HG03108 (cell line): ENCODE measurements around the gene GADL1.

ENCODE experiments used
- ATAC-seq: cut with Tn5 transposase; IDR thresholded peaks from one replicate; pipeline ENCODE4 v1.9.1; 2021; ENCODE audit warnings: moderate library complexity; ENCODE audit not compliant: unreplicated experiment

GADL1 gene, protein sequence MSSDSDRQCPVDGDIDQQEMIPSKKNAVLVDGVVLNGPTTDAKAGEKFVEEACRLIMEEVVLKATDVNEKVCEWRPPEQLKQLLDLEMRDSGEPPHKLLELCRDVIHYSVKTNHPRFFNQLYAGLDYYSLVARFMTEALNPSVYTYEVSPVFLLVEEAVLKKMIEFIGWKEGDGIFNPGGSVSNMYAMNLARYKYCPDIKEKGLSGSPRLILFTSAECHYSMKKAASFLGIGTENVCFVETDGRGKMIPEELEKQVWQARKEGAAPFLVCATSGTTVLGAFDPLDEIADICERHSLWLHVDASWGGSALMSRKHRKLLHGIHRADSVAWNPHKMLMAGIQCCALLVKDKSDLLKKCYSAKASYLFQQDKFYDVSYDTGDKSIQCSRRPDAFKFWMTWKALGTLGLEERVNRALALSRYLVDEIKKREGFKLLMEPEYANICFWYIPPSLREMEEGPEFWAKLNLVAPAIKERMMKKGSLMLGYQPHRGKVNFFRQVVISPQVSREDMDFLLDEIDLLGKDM

DNA sequence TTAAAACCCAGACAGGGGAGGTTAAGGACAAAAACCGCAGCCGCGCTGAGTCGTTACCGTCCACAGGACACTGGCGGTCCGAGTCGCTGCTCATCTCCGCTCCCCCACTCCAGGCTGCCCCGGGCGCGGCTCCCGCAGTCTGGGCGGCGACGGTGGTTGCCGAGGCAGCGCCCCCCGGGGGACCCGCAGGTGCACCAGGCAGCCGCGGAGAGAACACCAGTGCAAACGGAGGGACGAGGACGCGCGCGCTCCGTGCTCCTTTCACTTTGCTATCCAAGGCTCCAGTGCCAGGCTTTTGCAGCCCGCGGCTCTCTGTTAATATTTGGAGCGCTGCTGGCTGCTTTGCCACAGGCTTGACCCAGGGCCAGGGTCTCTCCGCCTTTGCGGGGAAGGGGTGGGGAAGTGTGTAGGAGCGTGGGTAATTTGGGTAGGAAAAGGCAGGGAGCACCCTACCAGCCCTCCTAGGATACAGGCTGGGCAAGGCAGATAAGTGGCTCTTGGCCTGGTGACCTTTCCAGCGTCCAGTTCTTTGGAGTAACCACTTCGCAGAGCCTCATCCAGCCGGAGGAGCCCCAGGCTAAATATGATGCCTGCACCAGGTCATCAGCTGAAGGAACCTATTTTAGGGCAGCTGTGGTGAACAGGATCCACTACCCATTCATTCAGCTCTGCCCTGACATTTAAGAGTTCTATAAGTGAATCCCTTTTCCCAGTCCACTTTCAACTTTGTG lies at the start of gene GADL1:
Gene GADL1 (minus strand): TSS at position 141 of the 731 bp plus-strand sequence. CDS start 47 bp downstream, at position 94.
- ATAC-seq, result no peak

DNA sequence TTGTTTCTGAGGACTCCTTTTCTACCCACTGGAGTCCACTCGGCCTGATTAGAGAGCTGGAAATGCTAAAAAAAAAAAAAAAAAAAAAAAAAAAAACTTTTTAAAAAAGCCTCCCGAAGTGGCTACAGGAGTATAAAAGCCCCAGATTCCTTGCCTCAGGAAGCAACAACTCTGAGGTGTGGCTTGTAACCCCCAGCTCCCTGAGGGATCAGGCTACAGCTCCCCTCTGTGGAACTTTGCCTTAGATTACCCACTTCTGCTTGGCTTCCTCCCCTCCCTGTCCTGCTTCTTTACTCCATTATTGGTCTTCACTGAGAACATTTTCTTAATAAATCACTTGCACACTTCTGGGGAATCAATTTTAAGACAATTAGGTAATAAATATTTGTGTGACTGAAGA lies 49.7 kb upstream of the GADL1 start:
- ATAC-seq, result no peak

DNA sequence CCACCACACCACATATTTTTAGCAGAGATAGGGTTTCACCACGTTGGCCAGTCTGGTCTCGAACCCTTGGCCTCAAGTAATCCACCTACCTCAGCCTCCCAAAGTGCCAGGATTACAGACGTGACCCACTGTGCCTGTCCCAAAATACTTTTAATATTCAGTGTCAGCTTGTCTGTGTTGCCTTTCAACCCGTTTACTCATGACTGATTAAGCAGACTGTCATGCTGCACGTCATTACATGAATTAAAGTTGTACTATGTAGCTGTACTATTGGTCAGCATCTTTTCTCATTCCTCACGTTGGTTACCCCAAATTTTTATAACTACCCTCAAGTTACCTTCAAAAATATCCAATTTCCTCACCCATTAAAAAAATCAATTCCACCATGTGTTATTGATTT lies 48.7 kb upstream of the GADL1 start:
- ATAC-seq, result no peak

DNA sequence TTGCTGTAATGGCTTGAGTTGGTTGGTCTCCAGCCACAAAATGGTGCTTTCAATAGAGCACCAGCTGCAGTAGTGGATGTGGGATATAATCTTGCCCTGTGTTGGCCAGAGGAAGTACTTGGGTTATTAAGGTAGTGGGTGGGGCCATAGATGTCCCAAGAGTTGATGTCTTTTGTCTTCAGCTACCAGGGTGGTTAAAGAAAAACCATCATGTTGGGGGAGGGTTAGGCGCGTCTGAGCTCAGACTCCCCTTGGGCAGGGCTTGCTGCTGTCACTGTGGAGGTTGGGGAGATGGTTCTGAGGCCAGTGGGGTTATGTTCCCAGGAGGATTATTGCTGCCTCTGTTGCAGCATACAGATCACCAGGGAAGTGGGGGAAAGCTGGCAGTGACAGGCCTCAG lies 46.9 kb upstream of the GADL1 start:
- no peak for ATAC-seq

DNA sequence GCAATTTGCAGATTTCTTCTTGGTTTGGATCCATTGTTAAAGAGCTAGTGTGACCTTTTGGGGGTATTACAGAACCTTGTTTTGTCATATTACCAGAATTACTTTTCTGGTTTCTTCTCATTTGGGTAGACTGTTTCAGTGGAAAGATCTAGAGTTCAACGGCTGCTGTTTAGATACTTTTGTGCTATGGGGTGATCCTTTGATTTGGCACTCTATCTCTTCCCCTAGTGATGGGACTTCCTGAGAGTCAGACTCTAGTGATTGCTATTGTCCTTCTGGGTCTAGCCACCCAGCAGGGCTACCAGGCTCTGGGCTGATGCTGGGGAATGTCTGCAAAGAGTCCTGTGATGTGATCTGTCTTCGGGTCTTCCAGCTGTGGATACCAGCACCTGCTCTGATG lies 46.3 kb upstream of the GADL1 start:
- no peak for ATAC-seq

DNA sequence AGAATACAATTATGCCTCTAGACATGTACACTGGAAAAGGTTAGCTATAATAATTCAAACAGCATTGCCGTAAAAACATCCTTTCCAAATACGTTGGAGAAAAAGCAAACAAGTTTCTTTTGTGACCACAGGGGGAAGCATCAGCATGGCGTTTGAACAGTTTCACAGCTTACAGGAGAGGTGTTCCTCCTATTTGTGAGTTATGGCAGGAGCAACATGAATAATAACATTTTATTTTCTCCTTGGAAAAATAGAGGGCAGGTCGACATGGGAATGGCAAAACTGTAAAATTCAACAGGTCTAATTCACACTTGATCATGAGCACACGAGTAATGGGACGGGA lies 39.7 kb upstream of the GADL1 start:
- ATAC-seq, result no peak

DNA sequence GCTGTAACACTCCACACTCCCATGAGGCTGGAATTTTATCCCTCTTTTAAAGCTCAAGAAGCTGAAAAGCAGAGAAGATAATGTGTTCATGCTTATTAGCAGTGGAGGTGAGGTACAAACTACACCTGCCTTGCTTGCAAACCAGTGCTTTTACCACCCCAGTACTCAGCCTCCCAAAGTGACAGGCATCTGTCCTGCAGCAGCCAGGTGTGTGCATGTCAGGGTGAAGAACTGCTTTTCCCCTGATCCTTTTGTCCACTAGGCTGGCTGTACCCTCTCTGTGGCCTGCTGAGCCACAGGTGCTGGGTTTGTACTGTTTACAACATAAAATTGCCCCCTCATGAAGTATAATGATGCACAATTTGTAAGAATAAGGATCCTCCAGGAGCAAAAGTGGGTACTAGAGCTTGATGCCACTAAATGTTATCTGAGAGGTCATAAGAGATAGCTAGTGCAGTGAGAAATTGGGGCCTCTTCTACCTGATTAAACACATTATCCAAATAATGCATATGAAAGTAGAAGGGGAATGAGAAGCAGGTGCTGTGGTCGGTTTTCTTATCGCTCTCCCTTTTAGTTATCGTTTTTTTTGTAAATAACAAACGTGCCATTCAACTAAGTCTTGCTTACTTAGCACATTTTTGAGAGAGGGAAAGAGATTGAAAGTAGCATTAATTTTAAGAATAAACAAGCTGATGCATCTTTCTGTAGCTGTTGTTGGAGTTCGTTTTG lies 39.2 kb upstream of the GADL1 start:
- ATAC-seq, result no peak

DNA sequence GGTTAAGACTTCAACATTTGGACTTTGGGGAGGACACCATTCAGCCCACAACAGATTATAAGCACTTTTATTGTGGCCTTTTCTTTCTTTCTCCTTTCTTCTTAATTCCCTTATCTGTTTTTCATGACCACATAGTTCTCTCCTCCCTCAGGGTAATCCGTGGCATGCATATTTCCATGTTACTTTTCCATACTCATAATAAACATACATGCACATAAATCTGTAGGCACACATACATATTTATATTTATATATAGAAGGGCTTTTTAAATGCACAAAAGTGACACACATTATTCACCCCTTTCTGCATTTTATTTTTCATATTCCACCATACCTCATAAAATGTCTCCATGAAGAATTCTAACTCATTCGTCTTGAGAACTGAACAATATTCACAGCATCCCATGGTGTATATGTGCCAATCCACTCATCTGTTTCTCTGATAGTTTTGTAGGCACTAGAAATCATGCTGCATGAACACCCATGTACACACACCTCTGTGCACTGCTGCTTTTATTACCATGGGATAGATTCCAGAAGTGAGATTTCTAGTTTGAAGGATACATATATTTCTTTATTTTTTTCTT lies 38.1 kb upstream of the GADL1 start:
- ATAC-seq, result no peak

DNA sequence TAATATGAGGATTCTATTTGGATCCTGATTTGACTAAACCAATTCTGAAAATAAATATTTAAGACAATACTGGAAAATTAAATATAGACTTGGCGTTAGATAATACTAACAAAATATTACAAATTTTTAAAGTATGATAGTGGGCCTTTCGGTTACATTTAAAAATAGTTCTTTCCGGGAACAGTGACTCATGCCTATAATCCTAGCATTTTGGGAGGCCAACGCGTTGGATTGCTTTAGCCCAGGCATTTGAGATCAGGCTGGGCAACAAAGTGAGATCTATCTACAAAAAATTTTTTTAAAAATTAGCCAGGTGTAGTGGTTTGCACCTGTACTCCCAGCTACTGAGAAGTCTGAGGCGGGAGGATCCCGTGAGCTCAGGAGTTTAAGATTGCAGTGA lies 30.3 kb upstream of the GADL1 start:
- ATAC-seq, result no peak

DNA sequence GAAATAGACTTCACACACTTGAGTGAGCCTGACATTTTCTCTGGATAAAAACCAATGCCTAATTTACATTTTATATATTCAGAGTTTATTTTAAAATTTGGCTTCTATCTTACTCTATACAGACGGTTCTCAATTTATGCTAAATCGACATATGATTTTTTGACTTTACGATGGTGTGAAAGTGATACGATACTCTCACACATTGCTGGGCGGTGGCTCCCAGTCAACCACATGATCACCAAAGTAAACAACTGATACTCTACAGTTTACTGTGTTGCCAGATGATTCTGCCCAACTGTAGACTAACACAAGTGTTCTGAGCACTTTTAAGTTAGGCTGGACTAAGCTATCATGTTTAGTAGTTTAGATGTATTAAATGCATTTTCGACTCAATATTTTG lies 25.1 kb upstream of the GADL1 start:
- ATAC-seq, result no peak

DNA sequence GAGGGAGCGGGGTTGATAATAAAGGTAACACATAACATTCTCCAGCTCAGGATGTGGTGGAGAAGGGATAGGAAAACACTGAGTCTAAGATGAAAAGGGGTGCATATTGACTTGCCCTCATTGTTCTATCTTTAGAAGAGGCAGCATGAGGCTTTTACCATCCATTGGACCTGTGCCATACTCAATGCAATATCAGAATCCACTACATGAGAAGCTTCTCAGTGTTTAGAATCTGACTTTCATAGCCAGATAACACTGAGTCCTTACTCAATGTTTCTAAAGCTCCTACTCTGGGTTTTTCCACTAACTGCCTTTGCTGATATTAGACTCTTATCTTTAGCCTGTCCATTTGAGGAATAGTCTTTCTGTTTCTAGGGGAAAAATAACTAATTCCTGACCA lies 24.3 kb upstream of the GADL1 start:
- no peak for ATAC-seq

DNA sequence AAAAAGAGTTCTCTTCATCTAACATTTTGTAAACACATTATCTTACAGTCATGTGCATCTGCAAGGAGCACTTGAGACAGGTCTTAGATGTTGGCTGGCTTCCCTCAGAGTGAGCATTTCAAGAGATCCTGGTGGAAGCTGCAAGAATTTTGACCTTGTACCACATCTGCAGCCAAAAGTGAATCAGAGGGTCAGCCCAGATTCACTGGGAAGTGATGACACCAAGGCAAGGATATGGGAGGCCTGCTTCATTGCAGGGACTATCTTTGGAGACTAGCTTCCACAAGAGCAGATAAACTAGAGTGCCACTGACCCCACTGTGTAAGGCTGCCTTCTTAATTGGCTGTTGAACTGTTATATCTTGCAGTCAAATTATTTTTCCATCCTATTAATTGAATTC lies 21.3 kb upstream of the GADL1 start:
- ATAC-seq, result no peak

DNA sequence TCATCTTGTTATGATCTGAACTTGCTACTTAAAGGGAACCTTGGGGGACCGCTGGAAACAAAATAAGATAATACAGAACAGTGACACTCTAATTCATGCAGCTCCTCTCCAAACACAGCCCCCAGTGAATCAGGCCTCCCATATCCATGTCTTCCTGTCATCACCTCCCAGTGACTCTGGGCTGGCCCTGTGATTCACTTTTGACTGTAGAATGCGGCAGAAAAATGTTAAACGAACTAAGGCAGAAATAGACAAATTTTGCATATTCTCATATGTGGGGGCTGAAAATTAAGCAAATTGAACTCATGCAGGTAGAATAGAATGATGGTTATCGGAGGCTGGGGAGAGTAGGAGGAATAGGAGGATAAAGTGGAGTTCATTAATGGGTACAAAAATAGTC lies 20.2 kb upstream of the GADL1 start:
- ATAC-seq, result no peak

DNA sequence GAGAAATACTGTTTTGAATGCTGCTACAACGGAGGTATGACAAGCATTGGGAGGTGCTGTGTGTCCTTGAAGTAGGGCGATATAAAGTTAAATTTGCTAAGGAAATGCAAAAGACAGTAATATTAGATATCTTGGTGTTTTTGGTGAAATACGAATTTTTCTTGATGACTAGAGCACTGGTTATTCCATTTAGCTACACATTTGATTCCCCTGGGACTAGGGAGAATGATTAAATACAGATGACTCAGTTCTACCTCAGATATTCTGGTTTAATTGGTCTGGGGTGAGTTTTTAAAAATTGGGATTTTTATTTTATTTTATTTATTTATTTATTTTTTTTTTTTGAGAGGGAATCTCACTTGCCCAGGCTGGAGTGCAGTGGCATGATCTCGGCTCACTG lies 18.7 kb upstream of the GADL1 start:
- ATAC-seq, result no peak

DNA sequence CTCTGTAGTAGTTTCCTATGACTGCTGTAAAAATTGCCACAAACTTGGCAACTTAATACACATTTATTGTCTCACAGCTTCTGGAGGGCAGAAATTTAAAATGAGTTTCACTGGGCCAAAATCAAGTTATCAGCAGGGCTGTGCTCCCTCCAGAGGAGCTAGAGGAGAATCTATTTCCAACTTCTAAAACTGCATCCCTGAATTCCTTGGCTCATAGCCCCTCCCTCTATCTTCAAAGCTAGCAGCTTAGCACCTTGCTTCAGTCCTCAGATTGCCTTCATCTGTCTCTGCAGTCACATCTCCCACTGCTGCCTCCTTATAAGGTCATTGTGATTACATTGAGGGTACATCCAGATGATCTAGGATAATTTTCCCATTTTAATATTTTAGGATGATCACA lies 17.8 kb upstream of the GADL1 start:
- ATAC-seq, result no peak

DNA sequence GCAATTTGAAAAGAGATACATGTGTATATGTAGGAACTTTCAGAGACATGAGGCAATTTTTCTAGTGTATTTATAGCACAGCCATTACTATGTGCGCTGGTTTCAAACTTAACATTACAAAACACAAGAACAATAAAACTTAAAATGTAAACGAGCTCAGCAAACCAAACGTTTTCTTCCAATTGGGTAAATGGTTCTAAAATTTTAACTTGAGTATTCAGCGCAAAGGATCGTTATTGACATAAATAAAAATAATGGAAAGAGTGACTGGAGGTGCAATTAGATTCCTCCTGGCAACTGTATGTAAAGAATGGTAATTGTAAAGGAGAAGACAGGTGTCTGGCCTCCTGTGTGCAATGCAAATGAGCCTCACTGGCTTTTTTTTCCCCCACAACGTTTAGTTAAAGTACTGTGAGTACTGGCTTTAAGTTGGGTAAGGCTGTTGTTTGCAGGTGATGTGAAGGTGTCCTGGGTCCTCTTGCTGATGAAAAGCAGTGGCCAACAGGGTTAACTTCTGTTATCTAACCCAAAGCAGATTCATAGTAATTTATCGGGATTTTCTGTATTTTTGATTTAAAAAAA lies 14.1 kb upstream of the GADL1 start:
- ATAC-seq, result no peak

DNA sequence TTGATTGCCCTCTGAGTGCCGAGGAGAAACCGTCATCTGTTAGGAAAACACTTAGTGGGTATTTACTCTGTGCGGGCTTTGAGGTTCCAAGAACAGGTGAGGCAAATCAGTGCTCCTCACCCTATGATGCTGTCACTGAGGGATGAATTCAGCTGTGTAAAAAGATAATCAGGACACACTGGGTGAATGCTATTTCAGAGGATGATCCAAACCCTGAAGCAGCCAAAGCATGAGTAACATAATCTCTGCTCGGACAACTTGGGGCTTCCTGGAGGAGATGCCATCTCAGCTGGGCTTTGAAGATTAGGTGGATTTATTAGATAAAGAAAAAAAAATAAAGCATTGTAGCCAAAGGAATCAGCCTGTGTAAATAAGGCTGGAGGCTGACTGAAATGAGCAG lies 10.5 kb upstream of the GADL1 start:
- ATAC-seq, result no peak

DNA sequence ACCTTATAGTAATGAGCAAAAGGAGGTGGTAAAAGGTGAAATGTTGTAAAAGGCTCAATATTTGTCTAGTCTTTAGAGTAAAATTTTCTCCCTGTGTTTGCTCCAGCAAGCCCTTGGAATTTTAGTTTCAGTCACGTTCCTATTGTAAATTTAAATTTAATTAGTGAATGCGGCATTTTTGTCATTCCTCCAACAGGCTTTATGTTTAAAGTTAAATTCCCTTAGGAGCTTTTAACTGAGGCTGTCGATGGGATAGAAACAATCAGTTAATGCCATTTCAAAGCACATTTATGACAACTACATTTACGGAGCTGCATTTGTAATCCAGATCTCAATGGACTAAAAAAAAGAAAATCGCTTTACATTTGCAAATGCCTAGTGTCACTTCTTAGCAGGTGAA lies 868 bp upstream of the GADL1 start:
- ATAC-seq, result no peak

DNA sequence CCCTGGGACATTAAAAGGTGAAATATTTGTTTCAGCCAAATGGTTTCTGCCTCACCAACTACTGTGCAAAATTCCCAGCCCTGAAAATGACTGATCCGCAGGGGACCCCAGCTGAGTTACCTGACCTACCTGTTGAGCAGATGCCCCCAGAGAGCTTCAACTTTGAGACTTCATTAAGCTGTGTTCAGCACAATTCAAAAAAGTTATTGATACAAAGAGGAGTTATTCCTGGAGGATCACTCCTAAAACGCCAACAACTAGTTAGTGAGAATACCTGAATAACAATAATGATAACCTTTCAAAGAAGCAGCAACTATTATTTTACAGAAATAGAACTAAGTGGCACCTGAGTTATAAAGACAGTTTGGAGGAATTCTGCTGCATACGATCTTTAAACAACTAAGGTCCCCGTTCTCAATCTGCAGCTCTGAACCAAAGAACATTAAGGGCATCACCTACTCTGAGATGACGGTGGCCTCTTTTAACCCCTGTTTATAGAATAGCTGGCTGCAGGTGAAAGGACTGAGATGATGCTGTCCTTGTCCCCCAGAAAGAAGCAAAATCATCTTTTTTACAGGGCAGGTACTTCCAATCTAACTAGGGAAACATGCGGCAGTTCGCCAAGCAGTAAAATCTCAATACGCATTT lies 659 bp downstream of the GADL1 start:
- ATAC-seq, result no peak

DNA sequence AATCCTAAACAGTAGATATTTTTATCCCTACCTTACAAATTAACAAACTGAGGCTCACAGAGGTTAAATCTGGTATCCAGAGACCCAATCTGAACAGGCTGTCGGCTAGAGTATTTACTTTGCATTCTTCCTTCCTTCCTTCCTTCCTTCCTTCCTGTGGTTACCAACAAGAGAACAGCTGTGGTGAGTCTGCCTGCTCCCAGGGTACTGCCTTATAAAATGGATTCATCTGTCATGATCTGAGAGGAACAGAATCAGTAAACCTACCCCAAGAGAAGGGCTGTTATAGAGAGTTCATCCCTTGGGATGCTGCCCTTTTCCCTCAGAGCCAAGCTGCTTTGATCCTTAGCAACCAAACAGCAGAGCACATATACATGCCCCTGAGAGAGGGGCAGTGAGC lies 3.6 kb downstream of the GADL1 start:
- ATAC-seq, result no peak

DNA sequence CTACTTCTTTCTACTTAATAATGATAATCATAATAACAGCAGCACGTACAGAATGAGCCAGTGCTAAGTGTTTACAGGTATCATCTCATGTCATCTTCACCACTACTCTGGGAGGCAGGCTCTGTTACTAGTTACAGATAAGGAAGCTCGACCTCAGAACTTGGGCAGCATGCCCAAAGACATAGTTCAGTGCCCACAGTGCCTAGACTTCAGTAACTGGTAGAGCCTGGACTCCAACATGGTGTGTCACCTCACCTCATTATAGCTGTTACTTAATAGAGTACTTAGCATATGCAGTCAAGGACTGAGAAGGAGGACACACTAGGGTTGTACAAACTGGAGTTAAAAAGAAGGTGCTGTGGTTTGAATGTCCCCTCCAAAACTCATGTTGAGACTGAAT lies 7.6 kb downstream of the GADL1 start:
- no peak for ATAC-seq
